Osteocyte (in vitro differentiated cells): ENCODE data around the gene MAGEE2. TPM values are rescaled to one million over a fixed set of nuclear protein-coding genes. Genes with fewer than 3 reads are reported as not detected.

Experiments used
- DNase-seq: peaks from one replicate; pipeline ENCODE4 v3.0.0; 2021; ENCODE audit warnings: mixed read lengths; ENCODE audit not compliant: unreplicated experiment; ENCODE audit errors: extremely low spot score
- H3K27ac Mint-ChIP-seq: one replicate; pipeline ENCODE4 v1.8.0; 2021; ENCODE audit warnings: mild to moderate bottlenecking, mixed read lengths; ENCODE audit not compliant: unreplicated experiment
- H3K27me3 Mint-ChIP-seq: one replicate; pipeline ENCODE4 v1.8.0; 2021; ENCODE audit warnings: mixed read lengths; ENCODE audit not compliant: unreplicated experiment
- H3K36me3 Mint-ChIP-seq: one replicate; pipeline ENCODE4 v1.8.0; 2021; ENCODE audit warnings: mixed read lengths; ENCODE audit not compliant: unreplicated experiment
- H3K4me1 Mint-ChIP-seq: one replicate; pipeline ENCODE4 v1.8.0; 2021; ENCODE audit warnings: mixed read lengths; ENCODE audit not compliant: unreplicated experiment
- H3K4me3 Mint-ChIP-seq: one replicate; pipeline ENCODE4 v1.8.0; 2021; ENCODE audit warnings: mild to moderate bottlenecking, moderate library complexity, mixed read lengths; ENCODE audit not compliant: unreplicated experiment
- H3K9me3 Mint-ChIP-seq: one replicate; pipeline ENCODE4 v1.8.0; 2021; ENCODE audit warnings: mixed read lengths; ENCODE audit not compliant: unreplicated experiment
- total RNA-seq: library from RNA; stranded (reverse); gene quantifications from 2 replicates; pipeline ENCODE4 v1.2.1, GENCODE V29; 2021
- TF ChIP-seq, protein P1 (sequence below): fragments of 200-600 bp; sonication (generic); IDR thresholded peaks from 2 replicates; pipeline ENCODE4 v1.5.0; 2021; ENCODE audit warnings: antibody characterized with exemption, mild to moderate bottlenecking, moderate library complexity

The MAGEE2 gene
- total RNA-seq, 1 donor from 2014 or later = not detected

DNA sequence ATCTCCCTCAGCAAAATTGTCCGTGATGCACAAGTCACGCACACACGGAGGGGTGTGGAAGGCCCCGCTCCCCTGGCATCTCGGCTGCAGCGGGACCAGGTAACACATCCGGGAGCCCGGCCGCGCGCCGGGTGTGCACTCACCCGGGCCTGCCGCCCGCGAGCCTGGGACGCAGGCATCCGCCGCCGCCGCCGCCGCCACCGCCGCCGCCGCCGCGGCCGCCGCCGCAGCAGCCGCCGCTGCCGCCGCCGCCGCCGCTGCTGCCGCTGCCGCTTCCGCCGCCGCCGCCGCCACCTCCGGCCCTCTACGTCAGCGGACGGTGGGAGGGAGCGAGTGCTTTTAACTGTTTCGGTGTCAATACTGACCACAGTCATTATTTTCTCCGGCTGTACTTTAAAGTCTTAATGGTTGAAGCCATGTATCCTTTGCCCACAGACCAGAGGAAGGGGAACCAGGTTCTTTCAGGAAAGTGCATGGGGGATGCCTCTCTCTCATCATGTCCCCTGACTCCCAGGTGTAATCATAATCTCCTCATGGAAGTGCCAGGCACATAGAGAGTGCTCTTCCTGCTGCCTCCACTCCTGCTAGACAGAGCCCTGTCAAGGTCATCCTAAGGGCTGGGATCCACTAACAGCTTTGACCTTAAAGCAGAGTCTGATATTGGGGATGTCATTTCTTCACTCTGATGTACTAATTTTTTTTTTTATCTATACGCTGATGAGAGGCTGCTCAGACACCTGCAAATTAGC is 38.0 kb downstream of the MAGEE2 start:
- peak overlapping the region; percentile 67 for H3K4me3 Mint-ChIP-seq
- no peaks in the 10 kb centered on the region for H3K27me3 Mint-ChIP-seq
- H3K4me1 Mint-ChIP-seq = peaks cover 2% of the 10 kb centered on the region
- TF ChIP-seq, protein P1, sequence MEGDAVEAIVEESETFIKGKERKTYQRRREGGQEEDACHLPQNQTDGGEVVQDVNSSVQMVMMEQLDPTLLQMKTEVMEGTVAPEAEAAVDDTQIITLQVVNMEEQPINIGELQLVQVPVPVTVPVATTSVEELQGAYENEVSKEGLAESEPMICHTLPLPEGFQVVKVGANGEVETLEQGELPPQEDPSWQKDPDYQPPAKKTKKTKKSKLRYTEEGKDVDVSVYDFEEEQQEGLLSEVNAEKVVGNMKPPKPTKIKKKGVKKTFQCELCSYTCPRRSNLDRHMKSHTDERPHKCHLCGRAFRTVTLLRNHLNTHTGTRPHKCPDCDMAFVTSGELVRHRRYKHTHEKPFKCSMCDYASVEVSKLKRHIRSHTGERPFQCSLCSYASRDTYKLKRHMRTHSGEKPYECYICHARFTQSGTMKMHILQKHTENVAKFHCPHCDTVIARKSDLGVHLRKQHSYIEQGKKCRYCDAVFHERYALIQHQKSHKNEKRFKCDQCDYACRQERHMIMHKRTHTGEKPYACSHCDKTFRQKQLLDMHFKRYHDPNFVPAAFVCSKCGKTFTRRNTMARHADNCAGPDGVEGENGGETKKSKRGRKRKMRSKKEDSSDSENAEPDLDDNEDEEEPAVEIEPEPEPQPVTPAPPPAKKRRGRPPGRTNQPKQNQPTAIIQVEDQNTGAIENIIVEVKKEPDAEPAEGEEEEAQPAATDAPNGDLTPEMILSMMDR = no peak
- peaks cover 49% of the 10 kb centered on the region for H3K9me3 Mint-ChIP-seq
- no peaks in the 10 kb centered on the region for H3K36me3 Mint-ChIP-seq
- DNase-seq = no peak
- H3K27ac Mint-ChIP-seq = no peak overlapping the region
